Measurements from ENCODE around the gene UBAC1.

UBAC1 gene

GRCh38 chr9:135961277-135961715 lies at the start of gene UBAC1:
Gene UBAC1, minus strand, starts transcription at chr9:135961373. Its CDS starts 211 bp downstream, at chr9:135961162.
- peak within 1 kb of the TSS; percentile 51 for H3K27ac Mint-ChIP-seq
- peaks cover 25% of the 10 kb centered on the region for H3K4me1 Mint-ChIP-seq (ENCODE audit: low read depth)
- no peaks in the 10 kb centered on the region for H3K9me3 Mint-ChIP-seq
- peak within 1 kb of the TSS; percentile 87 for H3K4me3 Mint-ChIP-seq
- peak; percentile 96 for DNase-seq (ENCODE audit: low spot score)
- no peaks in the 10 kb centered on the region for H3K36me3 Mint-ChIP-seq (ENCODE audit: low read depth)
- H3K27me3 Mint-ChIP-seq (ENCODE audit: low read depth), result no peaks in the 10 kb centered on the region

GRCh38 chr9:136010615-136011361 lies 49.6 kb upstream of the UBAC1 start:
- Mint-ChIP-seq H3K4me1 (ENCODE audit: low read depth) (no peaks in the 10 kb centered on the region), H3K27me3 (ENCODE audit: low read depth) (no peaks in the 10 kb centered on the region), H3K9me3 (no peaks in the 10 kb centered on the region), H3K27ac (no peak overlapping the region), H3K36me3 (ENCODE audit: low read depth) (no peaks in the 10 kb centered on the region), H3K4me3 (no peak overlapping the region)
- no peak for DNase-seq (ENCODE audit: low spot score)

DNA sequence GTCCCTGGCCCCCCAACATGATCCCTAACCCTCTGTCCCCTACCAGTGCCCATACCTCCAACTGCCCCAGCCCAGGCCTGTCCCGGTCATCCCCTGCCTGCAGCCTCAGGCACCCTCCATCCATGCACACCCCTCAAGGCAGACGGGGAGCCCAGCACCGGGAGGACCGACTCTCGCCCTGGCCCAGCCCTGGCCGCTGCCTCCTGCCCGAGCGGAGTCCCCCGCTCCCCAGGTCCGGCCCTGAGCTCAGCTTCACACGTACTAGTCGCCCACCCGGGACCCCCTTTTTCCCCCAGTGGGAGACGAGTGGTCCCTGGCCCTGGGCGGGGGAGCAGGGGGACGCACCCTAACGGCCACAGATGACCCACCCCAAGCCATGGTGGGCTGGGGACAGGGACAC lies 49.0 kb upstream of the UBAC1 start:
- Mint-ChIP-seq H3K36me3 (ENCODE audit: low read depth) (no peaks in the 10 kb centered on the region), H3K9me3 (no peaks in the 10 kb centered on the region), H3K4me1 (ENCODE audit: low read depth) (no peaks in the 10 kb centered on the region), H3K27me3 (ENCODE audit: low read depth) (no peaks in the 10 kb centered on the region), H3K27ac (no peak overlapping the region), H3K4me3 (no peak overlapping the region)
- no peak for DNase-seq (ENCODE audit: low spot score)

- no peak overlapping the region for H3K4me3 Mint-ChIP-seq
- no peaks in the 10 kb centered on the region for H3K9me3 Mint-ChIP-seq
- no peaks in the 10 kb centered on the region for H3K36me3 Mint-ChIP-seq (ENCODE audit: low read depth)
- H3K4me1 Mint-ChIP-seq (ENCODE audit: low read depth), result no peaks in the 10 kb centered on the region
- DNase-seq (ENCODE audit: low spot score), result no peak
- no peak overlapping the region for H3K27ac Mint-ChIP-seq
- no peaks in the 10 kb centered on the region for H3K27me3 Mint-ChIP-seq (ENCODE audit: low read depth)
Measured at GRCh38 chr9:136009516-136009915, 48.3 kb upstream of the UBAC1 start.

GRCh38 chr9:136008693-136008997 lies 47.5 kb upstream of the UBAC1 start:
- H3K9me3 Mint-ChIP-seq, result no peaks in the 10 kb centered on the region
- H3K4me1 Mint-ChIP-seq (ENCODE audit: low read depth), result no peaks in the 10 kb centered on the region
- H3K27me3 Mint-ChIP-seq (ENCODE audit: low read depth), result no peaks in the 10 kb centered on the region
- H3K27ac Mint-ChIP-seq, result no peak overlapping the region
- no peak overlapping the region for H3K4me3 Mint-ChIP-seq
- H3K36me3 Mint-ChIP-seq (ENCODE audit: low read depth), result no peaks in the 10 kb centered on the region
- DNase-seq (ENCODE audit: low spot score), result no peak

GRCh38 chr9:136007934-136008692 lies 46.9 kb upstream of the UBAC1 start:
- H3K36me3 Mint-ChIP-seq (ENCODE audit: low read depth), result no peaks in the 10 kb centered on the region
- H3K9me3 Mint-ChIP-seq, result no peaks in the 10 kb centered on the region
- H3K27ac Mint-ChIP-seq, result no peak overlapping the region
- no peak overlapping the region for H3K4me3 Mint-ChIP-seq
- DNase-seq (ENCODE audit: low spot score), result no peak
- H3K4me1 Mint-ChIP-seq (ENCODE audit: low read depth), result no peaks in the 10 kb centered on the region
- no peaks in the 10 kb centered on the region for H3K27me3 Mint-ChIP-seq (ENCODE audit: low read depth)

DNA sequence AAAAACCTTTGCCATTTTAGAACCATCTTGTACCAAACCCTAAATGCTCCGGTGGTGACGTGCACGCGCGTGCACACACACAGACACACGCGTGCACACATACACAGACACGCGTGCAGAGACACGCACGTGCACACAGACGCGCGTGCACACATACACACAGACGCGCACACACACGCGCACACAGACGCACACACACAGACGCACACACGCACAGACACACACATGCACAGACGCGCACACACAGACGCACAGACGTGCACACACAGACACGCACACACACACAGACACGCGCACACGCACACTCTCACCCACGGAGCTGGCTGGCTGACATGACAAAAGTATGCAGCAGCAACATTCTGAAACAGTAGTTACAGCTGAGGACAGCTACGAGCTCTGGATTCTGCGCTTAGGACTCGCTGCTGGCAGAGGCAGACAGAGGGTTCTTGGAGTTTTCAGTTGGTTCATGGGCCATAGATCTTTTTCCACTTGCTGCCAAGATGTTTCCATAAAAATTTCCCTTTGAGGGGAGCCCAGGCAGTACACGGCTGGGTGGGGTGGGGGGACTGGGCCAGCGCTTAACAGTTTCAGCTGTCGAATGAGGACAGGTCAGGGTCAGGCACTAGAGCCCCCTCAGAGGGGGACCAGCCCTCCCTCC lies 46.2 kb upstream of the UBAC1 start:
- no peaks in the 10 kb centered on the region for H3K9me3 Mint-ChIP-seq
- H3K4me1 Mint-ChIP-seq (ENCODE audit: low read depth), result no peaks in the 10 kb centered on the region
- H3K27ac Mint-ChIP-seq, result no peak overlapping the region
- DNase-seq (ENCODE audit: low spot score), result no peak
- no peaks in the 10 kb centered on the region for H3K36me3 Mint-ChIP-seq (ENCODE audit: low read depth)
- H3K27me3 Mint-ChIP-seq (ENCODE audit: low read depth), result no peaks in the 10 kb centered on the region
- no peak overlapping the region for H3K4me3 Mint-ChIP-seq

DNA sequence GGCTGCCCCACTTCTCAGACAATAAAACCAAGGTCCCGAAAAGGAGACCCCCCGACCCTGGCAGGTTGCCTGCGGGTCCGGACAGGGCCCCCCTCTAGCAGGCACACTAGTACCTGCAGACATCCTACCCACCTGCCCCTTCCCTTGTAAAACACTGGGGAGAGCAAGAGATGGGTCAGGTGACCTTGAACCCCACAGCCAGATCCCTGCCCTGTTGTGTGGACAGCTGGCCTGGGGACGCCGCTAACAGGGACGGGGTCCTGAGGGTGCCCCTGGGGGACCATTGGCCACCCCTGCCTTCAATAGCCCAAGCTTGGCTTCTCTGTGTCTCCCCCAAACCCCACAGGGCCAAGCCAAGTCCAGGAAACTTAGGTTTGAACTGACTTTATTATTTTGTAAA lies 45.0 kb upstream of the UBAC1 start:
- Mint-ChIP-seq H3K27ac (no peak overlapping the region), H3K4me1 (ENCODE audit: low read depth) (no peaks in the 10 kb centered on the region), H3K9me3 (no peaks in the 10 kb centered on the region), H3K27me3 (ENCODE audit: low read depth) (no peaks in the 10 kb centered on the region), H3K36me3 (ENCODE audit: low read depth) (no peaks in the 10 kb centered on the region), H3K4me3 (no peak overlapping the region)
- no peak for DNase-seq (ENCODE audit: low spot score)

- no peaks in the 10 kb centered on the region for H3K27me3 Mint-ChIP-seq (ENCODE audit: low read depth)
- no peaks in the 10 kb centered on the region for H3K9me3 Mint-ChIP-seq
- H3K36me3 Mint-ChIP-seq (ENCODE audit: low read depth), result no peaks in the 10 kb centered on the region
- no peak for DNase-seq (ENCODE audit: low spot score)
- H3K4me1 Mint-ChIP-seq (ENCODE audit: low read depth), result no peaks in the 10 kb centered on the region
- H3K27ac Mint-ChIP-seq, result no peak overlapping the region
- no peak overlapping the region for H3K4me3 Mint-ChIP-seq
Measured at GRCh38 chr9:136004712-136005111, 43.5 kb upstream of the UBAC1 start.

- H3K27ac Mint-ChIP-seq, result no peak overlapping the region
- H3K27me3 Mint-ChIP-seq (ENCODE audit: low read depth), result no peaks in the 10 kb centered on the region
- no peak overlapping the region for H3K4me3 Mint-ChIP-seq
- no peak for DNase-seq (ENCODE audit: low spot score)
- no peaks in the 10 kb centered on the region for H3K36me3 Mint-ChIP-seq (ENCODE audit: low read depth)
- H3K4me1 Mint-ChIP-seq (ENCODE audit: low read depth), result no peaks in the 10 kb centered on the region
- H3K9me3 Mint-ChIP-seq, result no peaks in the 10 kb centered on the region
Measured at GRCh38 chr9:136004219-136004618, 43.0 kb upstream of the UBAC1 start.

GRCh38 chr9:136003411-136004218 lies 42.4 kb upstream of the UBAC1 start:
- Mint-ChIP-seq H3K4me1 (ENCODE audit: low read depth) (no peaks in the 10 kb centered on the region), H3K4me3 (no peak overlapping the region), H3K27ac (no peak overlapping the region), H3K27me3 (ENCODE audit: low read depth) (no peaks in the 10 kb centered on the region), H3K36me3 (ENCODE audit: low read depth) (no peaks in the 10 kb centered on the region), H3K9me3 (no peaks in the 10 kb centered on the region)
- no peak for DNase-seq (ENCODE audit: low spot score)

- no peak overlapping the region for H3K4me3 Mint-ChIP-seq
- H3K9me3 Mint-ChIP-seq, result no peaks in the 10 kb centered on the region
- H3K27me3 Mint-ChIP-seq (ENCODE audit: low read depth), result no peaks in the 10 kb centered on the region
- H3K4me1 Mint-ChIP-seq (ENCODE audit: low read depth), result no peaks in the 10 kb centered on the region
- H3K27ac Mint-ChIP-seq, result no peak overlapping the region
- no peak for DNase-seq (ENCODE audit: low spot score)
- H3K36me3 Mint-ChIP-seq (ENCODE audit: low read depth), result no peaks in the 10 kb centered on the region
Measured at GRCh38 chr9:136002881-136003280, 41.7 kb upstream of the UBAC1 start.

DNA sequence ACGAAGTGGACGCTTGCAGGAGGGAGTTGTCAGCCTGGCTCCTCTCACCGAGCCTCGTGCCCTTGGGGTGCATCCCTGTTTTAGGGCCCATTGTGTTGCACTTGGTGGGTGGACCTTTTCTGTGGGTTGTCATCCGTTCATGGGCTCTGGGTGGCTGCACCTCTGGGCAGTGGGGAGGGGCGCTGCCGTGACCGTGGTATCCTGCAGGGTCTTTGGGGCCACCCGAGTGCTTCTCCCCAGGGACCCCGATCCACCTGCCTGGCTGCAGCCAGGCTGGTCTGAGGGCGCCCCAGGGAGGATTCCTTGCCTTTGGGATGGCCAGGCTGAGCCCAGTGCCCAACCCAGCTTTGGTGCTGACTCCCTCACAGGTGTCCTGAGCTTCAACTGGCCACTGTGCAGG lies 41.0 kb upstream of the UBAC1 start:
- H3K9me3 Mint-ChIP-seq, result no peaks in the 10 kb centered on the region
- no peaks in the 10 kb centered on the region for H3K4me1 Mint-ChIP-seq (ENCODE audit: low read depth)
- no peak overlapping the region for H3K4me3 Mint-ChIP-seq
- H3K27ac Mint-ChIP-seq, result no peak overlapping the region
- no peak for DNase-seq (ENCODE audit: low spot score)
- no peaks in the 10 kb centered on the region for H3K27me3 Mint-ChIP-seq (ENCODE audit: low read depth)
- no peaks in the 10 kb centered on the region for H3K36me3 Mint-ChIP-seq (ENCODE audit: low read depth)

GRCh38 chr9:136001231-136001630 lies 40.1 kb upstream of the UBAC1 start:
- Mint-ChIP-seq H3K36me3 (ENCODE audit: low read depth) (no peaks in the 10 kb centered on the region), H3K27ac (no peak overlapping the region), H3K27me3 (ENCODE audit: low read depth) (no peaks in the 10 kb centered on the region), H3K9me3 (no peaks in the 10 kb centered on the region), H3K4me1 (ENCODE audit: low read depth) (no peaks in the 10 kb centered on the region), H3K4me3 (no peak overlapping the region)
- no peak for DNase-seq (ENCODE audit: low spot score)
